GM12878 (cell line): ENCODE results near the gene PLPP1. TPM values are rescaled to one million over a fixed set of nuclear protein-coding genes. Genes with fewer than 3 reads are reported as not detected.

Source experiments
- ATAC-seq: fragments of 200-7000 bp; cut with Tn5 transposase; 3 replicates; pipeline ENCODE4 v1.9.1; 2020; ENCODE audit warnings: mild to moderate bottlenecking, moderate library complexity
- BruUV-seq: library from RNA; stranded (reverse); fragments of 400-500 nt; replicated peaks from 2 replicates; lab custom pipeline; 2021; lab: Mats Ljungman, UMichigan
- CTCF ChIA-PET: fragments of 300-600 bp; sonication (Branson Sonifier 250); formaldehyde crosslinking; extraction: SDS; loops from one replicate; lab custom pipeline; 2021; ENCODE audit warnings: inconsistent platforms; lab: Yijun Ruan, JAX
- POLR2A ChIA-PET: fragments of 350-600 bp; formaldehyde crosslinking; extraction: SDS; loops from one replicate; lab custom pipeline; 2021; ENCODE audit warnings: inconsistent platforms; lab: Charles Lee
- RAD21 ChIA-PET: fragments of 300-600 bp; sonication (Branson Sonifier 250); formaldehyde crosslinking; loops from one replicate; lab custom pipeline; 2023; ENCODE audit warnings: antibody characterized with exemption; ENCODE audit not compliant: unreplicated experiment; lab: Charles Lee
- SMC1A ChIA-PET: fragments of 300-600 bp; sonication (Branson Sonifier 250); formaldehyde crosslinking; loops from one replicate; lab custom pipeline; 2023; ENCODE audit not compliant: unreplicated experiment, uncharacterized antibody; lab: Charles Lee
- DNase-seq: peaks from one replicate; pipeline ENCODE4 v3.0.0-alpha.2; 2011; ENCODE audit warnings: low read depth, low spot score
- FAIRE-seq: peaks from 3 replicates; lab custom pipeline; 2011; peaks lifted over from hg19 to GRCh38; lab: Jason Lieb, UNC
- H2AFZ ChIP-seq: 2 replicates; pipeline ENCODE4 v1.6.0; 2011; ENCODE audit warnings: low read depth, low read length, control low read depth; ENCODE audit not compliant: control insufficient read depth
- H3K27ac ChIP-seq: 2 replicates; pipeline ENCODE4 v1.5.1; 2011; ENCODE audit warnings: control low read depth; ENCODE audit not compliant: control insufficient read depth, insufficient read depth
- H3K27me3 ChIP-seq, 2 experiments: replicated peaks in 1 of 2; 2 replicates each; pipeline versions ENCODE4 v1.6.0 to v1.6.1; 2011; ENCODE audit warnings: low read length in 1 of 2; ENCODE audit not compliant: control insufficient read depth in 2 of 2, insufficient read depth in 2 of 2
- H3K36me3 ChIP-seq, 2 experiments: 2 replicates each; pipeline ENCODE4 v1.5.1; 2011; ENCODE audit warnings: low read length in 1 of 2; ENCODE audit not compliant: control insufficient read depth in 2 of 2, insufficient read depth in 2 of 2
- H3K4me1 ChIP-seq: 2 replicates; pipeline ENCODE4 v1.6.1; 2011; ENCODE audit warnings: mild to moderate bottlenecking, low read length, moderate library complexity, mixed read lengths; ENCODE audit not compliant: control insufficient read depth, insufficient read depth
- H3K4me2 ChIP-seq: 2 replicates; pipeline ENCODE4 v1.6.0; 2011; ENCODE audit warnings: control low read depth; ENCODE audit not compliant: control insufficient read depth, insufficient read depth
- H3K4me3 ChIP-seq: fragments of 200-600 bp; sonication (generic); 2 replicates; pipeline ENCODE4 v1.5.1; 2016
- H3K79me2 ChIP-seq: 2 replicates; pipeline ENCODE4 v1.6.0; 2011; ENCODE audit warnings: low read length; ENCODE audit not compliant: control insufficient read depth, insufficient read depth
- H3K9ac ChIP-seq: 2 replicates; pipeline ENCODE4 v1.8.0; 2011; ENCODE audit warnings: low read length, control low read depth, mixed read lengths; ENCODE audit not compliant: control insufficient read depth, insufficient read depth
- H3K9me3 ChIP-seq: replicated peaks from 3 replicates; pipeline ENCODE4 v1.5.1; 2011; ENCODE audit warnings: mild to moderate bottlenecking, low read length; ENCODE audit not compliant: control insufficient read depth, insufficient read depth
- H4K20me1 ChIP-seq: 2 replicates; pipeline ENCODE4 v1.6.0; 2011; ENCODE audit not compliant: control insufficient read depth, insufficient read depth
- CBX3 ChIP-seq: fragments of 200-600 bp; sonication (generic); IDR thresholded peaks from 2 replicates; pipeline ENCODE4 v1.6.1; 2016; ENCODE audit warnings: low read depth, borderline replicate concordance
- NFYA ChIP-seq: IDR thresholded peaks from 2 replicates; pipeline ENCODE4 v1.6.1; 2011; ENCODE audit warnings: low read depth, mild to moderate bottlenecking, low read length, improper control_type of control experiment, borderline replicate concordance
- NR2C2 ChIP-seq: IDR thresholded peaks from 2 replicates; pipeline ENCODE4 v1.6.1; 2011; ENCODE audit warnings: borderline replicate concordance, low read depth; ENCODE audit not compliant: control insufficient read depth, insufficient read length
- RAD51 ChIP-seq: fragments of 450-650 bp; IDR thresholded peaks from 2 replicates; pipeline ENCODE4 v1.6.1; 2016; ENCODE audit warnings: moderate library complexity, mild to moderate bottlenecking, inconsistent platforms
- SRF ChIP-seq, 2 experiments: IDR thresholded peaks; 2 replicates each; pipeline ENCODE4 v1.6.1; 2011; ENCODE audit warnings: low read depth in 2 of 2, low read length in 2 of 2, mild to moderate bottlenecking in 1 of 2, moderate library complexity in 1 of 2
- ZNF274 ChIP-seq: IDR thresholded peaks from one replicate; pipeline ENCODE4 v1.8.0; 2011; ENCODE audit not compliant: insufficient read length, insufficient read depth
- in situ Hi-C: fragments of 300-500 bp; cut with MboI; formaldehyde crosslinking; loops from 9 replicates; pipeline ENCODE4 v1.14.3; 2018; ENCODE audit warnings: mixed read lengths
- intact Hi-C: fragments of 100-400 bp; cut with micrococcal nuclease; formaldehyde crosslinking; loops from one replicate; pipeline ENCODE4 v1.14.2; 2022; ENCODE audit not compliant: unreplicated experiment
- polyA plus RNA-seq, 11 experiments: library from polyadenylated mRNA; depleted of rRNA in 4 of 11; unstranded in 6 of 11; stranded (reverse) in 5 of 11; fragments of >200 nt; fragmentation: Nextera tagmentation in 4 of 11; fragmentation: Illumina TruSeq in 1 of 11; extraction: Ambion mirVana in 4 of 11; extraction: Trizol in 1 of 11; gene quantifications; 1 replicate in 1 of 11; 2 replicates in 10 of 11; pipeline versions ENCODE4 v1.2.1 to v1.2.3, GENCODE V29; 2011 to 2016; ENCODE audit warnings: inconsistent platforms in 2 of 11, missing spikeins in 2 of 11, low read depth in 1 of 11
- total RNA-seq, 4 experiments: library from RNA; depleted of rRNA in 3 of 4; stranded (reverse); fragments of >200 nt in 3 of 4; fragmentation: Illumina TruSeq in 1 of 4; extraction: Trizol in 1 of 4; gene quantifications; 2 replicates each; pipeline versions ENCODE4 v1.2.1 to v1.2.3, GENCODE V29; 2013 to 2021
- TF ChIP-seq, protein P1 (sequence below): IDR thresholded peaks from 2 replicates; pipeline ENCODE4 v1.6.1; 2012; ENCODE audit warnings: low read depth, low read length, improper control_type of control experiment
- TF ChIP-seq, protein P2 (sequence below): fragments of 450-650 bp; IDR thresholded peaks from 2 replicates; pipeline ENCODE4 v1.6.1; 2017; ENCODE audit warnings: mild to moderate bottlenecking, low read depth, inconsistent platforms; ENCODE audit not compliant: poor library complexity, severe bottlenecking
- TF ChIP-seq, protein P3 (sequence below): fragments of 450-650 bp; formaldehyde crosslinking; IDR thresholded peaks from 2 replicates; pipeline ENCODE4 v1.5.0; 2022; ENCODE audit warnings: mild to moderate bottlenecking, missing genetic modification characterization
- TF ChIP-seq, protein P4 (sequence below): IDR thresholded peaks from 2 replicates; pipeline ENCODE4 v1.6.1; 2012; ENCODE audit warnings: mild to moderate bottlenecking, low read depth, low read length

Gene PLPP1
- total and polyA plus RNA-seq, 10 of the 15 experiments (the other 5 are each of a cell fraction or from before 2014, with no cell fraction given): 3.0 to 11.3 (median 8.1) TPM

DNA sequence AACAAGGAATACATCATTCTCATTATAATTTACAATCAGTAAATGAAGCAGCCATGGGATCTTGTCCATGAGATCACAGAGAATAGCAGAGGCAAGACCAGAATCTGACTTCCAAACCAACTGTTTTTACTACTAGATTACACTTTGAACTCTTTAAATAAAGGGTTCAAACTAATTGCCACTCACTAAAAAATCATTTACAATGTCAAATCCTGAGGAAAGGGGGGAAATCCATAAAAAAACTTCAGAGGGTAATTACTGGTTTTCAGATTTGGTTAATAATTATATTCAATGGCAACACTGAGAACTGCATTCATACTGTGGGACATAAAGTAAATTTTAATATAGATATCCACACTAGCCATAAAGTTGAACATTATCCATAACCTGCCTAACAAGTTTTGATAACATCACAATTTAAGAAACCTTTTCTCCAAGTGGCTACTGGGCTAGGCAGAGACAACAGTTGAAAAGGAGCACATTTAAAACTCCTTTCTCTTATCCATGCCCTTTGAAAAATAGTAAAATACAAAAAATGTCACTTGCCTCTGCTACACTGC is 15.9 kb downstream of the PLPP1 start:
- DNase-seq: no peak
- H3K4me2 ChIP-seq: no peak overlapping the region
- ChIA-PET POLR2A (no interaction called here), RAD21 (no interaction called here), CTCF (no interaction called here), SMC1A (interaction anchor here (1.1 kb wide), 1 partner anchor 9 kb away, joined by 4 read pairs; no protein-coding TSS in a partner anchor)
- in situ Hi-C loops: no loop called here
- no peak overlapping the region for H3K4me3 ChIP-seq
- no peak overlapping the region for H3K9ac ChIP-seq
- no peaks in the 10 kb centered on the region for H3K79me2 ChIP-seq
- no peaks in the 10 kb centered on the region for H3K9me3 ChIP-seq
- BruUV-seq: no TSS peak
- FAIRE-seq: no peak
- no peaks in the 10 kb centered on the region for H3K4me1 ChIP-seq
- intact Hi-C loops: no loop called here
- no peak overlapping the region for H2AFZ ChIP-seq
- H3K36me3 ChIP-seq: no peaks in the 10 kb centered on the region
- no peak for ATAC-seq
- H4K20me1 ChIP-seq: no peaks in the 10 kb centered on the region
- H3K27me3 ChIP-seq: no peaks in the 10 kb centered on the region
- H3K27ac ChIP-seq: no peak overlapping the region
- TF ChIP-seq ZNF274 (no peak), RAD51 (no peak), SRF (IDR thresholded peaks at IDR 0.05; ENCODE audit: low read depth in 2 of 2, low read length in 2 of 2) (no peak), NFYA (no peak), NR2C2 (no peak), CBX3 (no peak)
- TF ChIP-seq, protein P1, sequence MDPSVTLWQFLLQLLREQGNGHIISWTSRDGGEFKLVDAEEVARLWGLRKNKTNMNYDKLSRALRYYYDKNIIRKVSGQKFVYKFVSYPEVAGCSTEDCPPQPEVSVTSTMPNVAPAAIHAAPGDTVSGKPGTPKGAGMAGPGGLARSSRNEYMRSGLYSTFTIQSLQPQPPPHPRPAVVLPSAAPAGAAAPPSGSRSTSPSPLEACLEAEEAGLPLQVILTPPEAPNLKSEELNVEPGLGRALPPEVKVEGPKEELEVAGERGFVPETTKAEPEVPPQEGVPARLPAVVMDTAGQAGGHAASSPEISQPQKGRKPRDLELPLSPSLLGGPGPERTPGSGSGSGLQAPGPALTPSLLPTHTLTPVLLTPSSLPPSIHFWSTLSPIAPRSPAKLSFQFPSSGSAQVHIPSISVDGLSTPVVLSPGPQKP: no peak
- TF ChIP-seq, protein P2, sequence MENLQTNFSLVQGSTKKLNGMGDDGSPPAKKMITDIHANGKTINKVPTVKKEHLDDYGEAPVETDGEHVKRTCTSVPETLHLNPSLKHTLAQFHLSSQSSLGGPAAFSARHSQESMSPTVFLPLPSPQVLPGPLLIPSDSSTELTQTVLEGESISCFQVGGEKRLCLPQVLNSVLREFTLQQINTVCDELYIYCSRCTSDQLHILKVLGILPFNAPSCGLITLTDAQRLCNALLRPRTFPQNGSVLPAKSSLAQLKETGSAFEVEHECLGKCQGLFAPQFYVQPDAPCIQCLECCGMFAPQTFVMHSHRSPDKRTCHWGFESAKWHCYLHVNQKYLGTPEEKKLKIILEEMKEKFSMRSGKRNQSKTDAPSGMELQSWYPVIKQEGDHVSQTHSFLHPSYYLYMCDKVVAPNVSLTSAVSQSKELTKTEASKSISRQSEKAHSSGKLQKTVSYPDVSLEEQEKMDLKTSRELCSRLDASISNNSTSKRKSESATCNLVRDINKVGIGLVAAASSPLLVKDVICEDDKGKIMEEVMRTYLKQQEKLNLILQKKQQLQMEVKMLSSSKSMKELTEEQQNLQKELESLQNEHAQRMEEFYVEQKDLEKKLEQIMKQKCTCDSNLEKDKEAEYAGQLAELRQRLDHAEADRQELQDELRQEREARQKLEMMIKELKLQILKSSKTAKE: no peak
- TF ChIP-seq, protein P3, sequence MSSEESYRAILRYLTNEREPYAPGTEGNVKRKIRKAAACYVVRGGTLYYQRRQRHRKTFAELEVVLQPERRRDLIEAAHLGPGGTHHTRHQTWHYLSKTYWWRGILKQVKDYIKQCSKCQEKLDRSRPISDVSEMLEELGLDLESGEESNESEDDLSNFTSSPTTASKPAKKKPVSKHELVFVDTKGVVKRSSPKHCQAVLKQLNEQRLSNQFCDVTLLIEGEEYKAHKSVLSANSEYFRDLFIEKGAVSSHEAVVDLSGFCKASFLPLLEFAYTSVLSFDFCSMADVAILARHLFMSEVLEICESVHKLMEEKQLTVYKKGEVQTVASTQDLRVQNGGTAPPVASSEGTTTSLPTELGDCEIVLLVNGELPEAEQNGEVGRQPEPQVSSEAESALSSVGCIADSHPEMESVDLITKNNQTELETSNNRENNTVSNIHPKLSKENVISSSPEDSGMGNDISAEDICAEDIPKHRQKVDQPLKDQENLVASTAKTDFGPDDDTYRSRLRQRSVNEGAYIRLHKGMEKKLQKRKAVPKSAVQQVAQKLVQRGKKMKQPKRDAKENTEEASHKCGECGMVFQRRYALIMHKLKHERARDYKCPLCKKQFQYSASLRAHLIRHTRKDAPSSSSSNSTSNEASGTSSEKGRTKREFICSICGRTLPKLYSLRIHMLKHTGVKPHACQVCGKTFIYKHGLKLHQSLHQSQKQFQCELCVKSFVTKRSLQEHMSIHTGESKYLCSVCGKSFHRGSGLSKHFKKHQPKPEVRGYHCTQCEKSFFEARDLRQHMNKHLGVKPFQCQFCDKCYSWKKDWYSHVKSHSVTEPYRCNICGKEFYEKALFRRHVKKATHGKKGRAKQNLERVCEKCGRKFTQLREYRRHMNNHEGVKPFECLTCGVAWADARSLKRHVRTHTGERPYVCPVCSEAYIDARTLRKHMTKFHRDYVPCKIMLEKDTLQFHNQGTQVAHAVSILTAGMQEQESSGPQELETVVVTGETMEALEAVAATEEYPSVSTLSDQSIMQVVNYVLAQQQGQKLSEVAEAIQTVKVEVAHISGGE: no peak
- TF ChIP-seq, protein P4, sequence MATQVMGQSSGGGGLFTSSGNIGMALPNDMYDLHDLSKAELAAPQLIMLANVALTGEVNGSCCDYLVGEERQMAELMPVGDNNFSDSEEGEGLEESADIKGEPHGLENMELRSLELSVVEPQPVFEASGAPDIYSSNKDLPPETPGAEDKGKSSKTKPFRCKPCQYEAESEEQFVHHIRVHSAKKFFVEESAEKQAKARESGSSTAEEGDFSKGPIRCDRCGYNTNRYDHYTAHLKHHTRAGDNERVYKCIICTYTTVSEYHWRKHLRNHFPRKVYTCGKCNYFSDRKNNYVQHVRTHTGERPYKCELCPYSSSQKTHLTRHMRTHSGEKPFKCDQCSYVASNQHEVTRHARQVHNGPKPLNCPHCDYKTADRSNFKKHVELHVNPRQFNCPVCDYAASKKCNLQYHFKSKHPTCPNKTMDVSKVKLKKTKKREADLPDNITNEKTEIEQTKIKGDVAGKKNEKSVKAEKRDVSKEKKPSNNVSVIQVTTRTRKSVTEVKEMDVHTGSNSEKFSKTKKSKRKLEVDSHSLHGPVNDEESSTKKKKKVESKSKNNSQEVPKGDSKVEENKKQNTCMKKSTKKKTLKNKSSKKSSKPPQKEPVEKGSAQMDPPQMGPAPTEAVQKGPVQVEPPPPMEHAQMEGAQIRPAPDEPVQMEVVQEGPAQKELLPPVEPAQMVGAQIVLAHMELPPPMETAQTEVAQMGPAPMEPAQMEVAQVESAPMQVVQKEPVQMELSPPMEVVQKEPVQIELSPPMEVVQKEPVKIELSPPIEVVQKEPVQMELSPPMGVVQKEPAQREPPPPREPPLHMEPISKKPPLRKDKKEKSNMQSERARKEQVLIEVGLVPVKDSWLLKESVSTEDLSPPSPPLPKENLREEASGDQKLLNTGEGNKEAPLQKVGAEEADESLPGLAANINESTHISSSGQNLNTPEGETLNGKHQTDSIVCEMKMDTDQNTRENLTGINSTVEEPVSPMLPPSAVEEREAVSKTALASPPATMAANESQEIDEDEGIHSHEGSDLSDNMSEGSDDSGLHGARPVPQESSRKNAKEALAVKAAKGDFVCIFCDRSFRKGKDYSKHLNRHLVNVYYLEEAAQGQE: no peak
